ENCODE results near the gene MAPK1.

Gene MAPK1

DNA sequence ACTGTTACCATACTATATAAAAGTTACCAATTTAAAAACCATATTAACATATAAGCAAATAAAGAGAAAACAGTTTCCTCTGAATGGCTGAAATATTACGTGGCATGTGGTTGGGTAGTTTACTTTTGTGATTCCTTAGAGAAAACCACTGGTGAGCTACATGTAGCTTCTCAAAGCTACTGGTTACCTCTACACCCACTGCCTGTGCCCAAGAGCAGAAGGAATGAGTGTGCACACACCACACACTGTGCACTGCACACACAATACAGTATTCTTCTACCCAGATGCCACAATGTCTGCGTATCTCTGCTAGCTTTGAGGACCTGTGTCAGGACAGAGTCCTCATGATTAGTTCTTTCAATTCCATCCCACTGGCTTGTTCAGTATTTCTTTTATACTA is 106.4 kb downstream of the MAPK1 start:
- no peak overlapping the region for H3K4me3 ChIP-seq (ENCODE audit: extremely low read depth, insufficient read depth, low read length, poor library complexity, severe bottlenecking)
- H3K9me3 ChIP-seq (ENCODE audit: control insufficient read depth, low read length): no peaks in the 10 kb centered on the region
- 93 to 100% methylated on average over 1 to 2 of the region's 2 CpGs for WGBS, 2 experiments (ENCODE audit: insufficient coverage in 2 of 2)
- peaks cover 13% of the 10 kb centered on the region for H3K4me1 ChIP-seq (ENCODE audit: control insufficient read depth, insufficient read depth, low read length, poor library complexity, severe bottlenecking)
- no peak overlapping the region for H3K27ac ChIP-seq (ENCODE audit: low read depth, low read length, severe bottlenecking)
- peaks cover 82% of the 10 kb centered on the region for H3K36me3 ChIP-seq (ENCODE audit: control insufficient read depth, insufficient read depth, low read length)

DNA sequence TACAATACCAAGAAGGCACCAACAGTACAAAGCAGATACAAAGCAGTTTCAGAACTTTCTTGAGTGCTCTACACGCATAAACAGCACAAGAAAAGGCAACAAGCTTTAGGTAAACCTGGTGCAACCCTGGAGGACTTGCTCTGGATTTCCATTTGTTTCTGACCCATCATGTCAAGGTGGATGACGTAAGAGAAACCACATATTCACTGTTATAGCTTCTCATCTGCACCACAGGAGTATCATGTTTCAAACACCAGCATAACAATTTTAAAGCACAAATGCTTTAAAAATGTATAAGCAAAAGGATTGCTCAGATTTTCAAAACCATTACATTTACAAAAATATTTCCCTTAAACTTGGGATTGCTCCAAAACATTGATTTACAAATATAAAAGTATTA is 106.8 kb downstream of the MAPK1 start:
- Histone ChIP-seq H3K4me1 (ENCODE audit: control insufficient read depth, insufficient read depth, low read length, poor library complexity, severe bottlenecking) (peaks cover 14% of the 10 kb centered on the region), H3K36me3 (ENCODE audit: control insufficient read depth, insufficient read depth, low read length) (peaks cover 78% of the 10 kb centered on the region), H3K4me3 (ENCODE audit: extremely low read depth, insufficient read depth, low read length, poor library complexity, severe bottlenecking) (no peak overlapping the region), H3K27ac (ENCODE audit: low read depth, low read length, severe bottlenecking) (no peak overlapping the region), H3K9me3 (ENCODE audit: control insufficient read depth, low read length) (no peaks in the 10 kb centered on the region)
- 96 to 97% methylated on average over 2 of the region's 2 CpGs for WGBS, 2 experiments (ENCODE audit: insufficient coverage in 2 of 2)

- H3K9me3 ChIP-seq (ENCODE audit: control insufficient read depth, low read length): no peaks in the 10 kb centered on the region
- no peak overlapping the region for H3K27ac ChIP-seq (ENCODE audit: low read depth, low read length, severe bottlenecking)
- WGBS, 2 experiments (ENCODE audit: insufficient coverage in 2 of 2): 83 to 93% methylated on average over 2 to 3 of the region's 8 CpGs
- H3K4me1 ChIP-seq (ENCODE audit: control insufficient read depth, insufficient read depth, low read length, poor library complexity, severe bottlenecking): peaks cover 20% of the 10 kb centered on the region
- peaks cover 69% of the 10 kb centered on the region for H3K36me3 ChIP-seq (ENCODE audit: control insufficient read depth, insufficient read depth, low read length)
- H3K4me3 ChIP-seq (ENCODE audit: extremely low read depth, insufficient read depth, low read length, poor library complexity, severe bottlenecking): no peak overlapping the region
Measured at GRCh38 chr22:21759646-21760376, 107.6 kb downstream of the MAPK1 start.

- Histone ChIP-seq H3K36me3 (ENCODE audit: control insufficient read depth, insufficient read depth, low read length) (peaks cover 62% of the 10 kb centered on the region), H3K4me1 (ENCODE audit: control insufficient read depth, insufficient read depth, low read length, poor library complexity, severe bottlenecking) (peaks cover 23% of the 10 kb centered on the region), H3K4me3 (ENCODE audit: extremely low read depth, insufficient read depth, low read length, poor library complexity, severe bottlenecking) (no peak overlapping the region), H3K27ac (ENCODE audit: low read depth, low read length, severe bottlenecking) (no peak overlapping the region), H3K9me3 (ENCODE audit: control insufficient read depth, low read length) (no peaks in the 10 kb centered on the region)
- WGBS, 2 experiments (ENCODE audit: insufficient coverage in 2 of 2): 85 to 88% methylated on average over 4 of the region's 4 CpGs
Measured at GRCh38 chr22:21759093-21759492, 108.4 kb downstream of the MAPK1 start.

DNA sequence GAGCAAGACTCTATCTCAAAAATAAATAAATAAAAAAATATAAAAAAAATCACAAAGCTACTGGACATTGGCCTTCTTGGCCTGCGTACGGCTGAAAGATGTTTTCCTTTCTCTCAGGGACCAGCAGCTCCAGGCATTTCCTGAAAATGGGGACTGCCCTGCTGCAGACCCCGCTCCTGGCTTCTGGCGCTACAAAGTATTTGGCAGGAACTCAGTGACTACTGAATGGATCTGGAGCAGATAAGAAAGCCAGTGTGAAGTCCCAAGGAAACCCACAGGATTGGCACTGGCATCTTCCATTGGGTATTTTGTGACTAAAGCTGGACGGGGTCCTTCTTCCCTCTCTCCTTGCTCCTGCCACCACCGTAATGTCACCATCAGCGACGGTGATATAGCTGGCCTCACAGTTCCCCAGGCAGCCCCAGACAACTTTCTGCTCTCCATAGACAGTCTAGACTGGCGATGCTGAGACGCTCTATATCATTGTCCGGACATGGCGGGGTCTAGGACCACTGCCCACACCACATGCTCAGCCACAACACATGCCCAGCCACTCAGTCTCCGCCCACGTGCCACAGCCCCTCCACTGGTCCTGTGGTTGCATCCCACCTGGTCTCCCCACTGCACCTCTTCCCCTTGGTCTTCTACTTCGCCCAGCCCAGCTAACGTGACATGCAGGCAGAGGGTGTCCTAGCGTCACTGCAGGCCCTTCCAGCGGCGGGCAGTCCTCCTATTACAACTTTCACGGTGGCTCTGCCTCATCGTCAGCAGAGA is 109.2 kb downstream of the MAPK1 start:
- peaks cover 54% of the 10 kb centered on the region for H3K36me3 ChIP-seq (ENCODE audit: control insufficient read depth, insufficient read depth, low read length)
- H3K27ac ChIP-seq (ENCODE audit: low read depth, low read length, severe bottlenecking): no peak overlapping the region
- H3K4me3 ChIP-seq (ENCODE audit: extremely low read depth, insufficient read depth, low read length, poor library complexity, severe bottlenecking): no peak overlapping the region
- WGBS, 2 experiments (ENCODE audit: insufficient coverage in 2 of 2): 95 to 96% methylated on average over 19 to 21 of the region's 21 CpGs
- H3K4me1 ChIP-seq (ENCODE audit: control insufficient read depth, insufficient read depth, low read length, poor library complexity, severe bottlenecking): peaks cover 23% of the 10 kb centered on the region
- H3K9me3 ChIP-seq (ENCODE audit: control insufficient read depth, low read length): no peaks in the 10 kb centered on the region

DNA sequence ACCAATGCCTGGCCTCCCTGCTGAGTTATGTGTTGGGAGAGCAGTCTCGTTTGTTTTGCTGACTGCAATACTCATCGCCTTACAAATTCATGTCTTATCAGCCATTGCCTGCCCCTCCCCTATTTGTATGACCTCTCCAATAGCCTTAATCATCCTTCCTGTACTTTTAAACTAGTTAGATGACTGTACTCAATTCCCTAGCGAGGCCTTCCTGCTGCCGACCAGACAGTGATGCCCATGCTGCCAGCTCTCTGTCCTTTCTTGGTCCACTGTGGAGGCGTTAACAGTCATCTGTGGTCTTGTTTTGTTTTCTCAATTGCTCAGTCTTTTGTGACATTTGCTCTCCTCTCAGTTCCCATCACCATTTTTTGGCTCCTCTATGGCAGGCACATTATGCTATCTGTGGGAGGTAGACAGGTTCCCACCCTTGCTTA is 111.6 kb downstream of the MAPK1 start:
- no peak overlapping the region for H3K27ac ChIP-seq (ENCODE audit: low read depth, low read length, severe bottlenecking)
- peaks cover 23% of the 10 kb centered on the region for H3K4me1 ChIP-seq (ENCODE audit: control insufficient read depth, insufficient read depth, low read length, poor library complexity, severe bottlenecking)
- H3K4me3 ChIP-seq (ENCODE audit: extremely low read depth, insufficient read depth, low read length, poor library complexity, severe bottlenecking): no peak overlapping the region
- peaks cover 31% of the 10 kb centered on the region for H3K36me3 ChIP-seq (ENCODE audit: control insufficient read depth, insufficient read depth, low read length)
- H3K9me3 ChIP-seq (ENCODE audit: control insufficient read depth, low read length): no peaks in the 10 kb centered on the region
- 81 to 89% methylated on average over 4 to 5 of the region's 5 CpGs for WGBS, 2 experiments (ENCODE audit: insufficient coverage in 2 of 2)

GRCh38 chr22:21754523-21754922 is 112.9 kb downstream of the MAPK1 start:
- H3K27ac ChIP-seq (ENCODE audit: low read depth, low read length, severe bottlenecking): peak overlapping the region; percentile 24

DNA sequence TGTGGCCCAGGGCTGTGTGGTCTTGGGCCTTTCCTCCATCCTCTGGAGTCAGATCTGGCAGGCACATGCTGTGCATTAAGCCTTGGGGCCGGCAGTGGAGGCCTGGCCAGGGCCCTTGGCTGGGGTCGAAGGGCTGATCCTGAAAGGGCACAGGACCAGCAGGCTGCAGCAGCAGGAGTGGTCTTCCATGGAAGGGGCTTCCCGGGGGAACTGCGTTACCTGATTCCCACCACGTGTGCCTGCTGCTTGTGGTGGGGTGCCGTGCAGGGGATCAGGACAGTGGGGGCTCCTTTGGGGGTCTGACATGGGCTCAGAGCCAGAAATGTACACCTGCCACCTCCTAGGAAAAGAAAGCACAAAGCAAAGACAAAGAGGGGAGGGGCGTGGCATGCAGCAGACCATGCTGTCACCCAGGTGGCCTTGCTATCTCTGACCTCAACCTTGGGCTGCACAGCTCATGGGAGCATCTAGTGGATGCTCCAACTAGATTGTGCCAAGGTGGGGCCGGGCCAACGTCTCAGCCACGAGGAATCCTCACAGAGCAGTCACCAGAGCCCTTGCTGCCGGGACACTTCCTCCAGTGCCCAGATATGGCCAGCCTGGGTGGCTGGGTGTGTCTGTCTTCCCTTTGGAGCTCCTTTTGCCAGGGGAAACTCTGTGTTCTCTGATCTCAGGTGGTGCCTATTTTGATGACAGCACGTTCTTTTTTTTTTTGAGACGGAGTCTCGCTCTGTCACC is 113.9 kb downstream of the MAPK1 start:
- Histone ChIP-seq H3K9me3 (ENCODE audit: control insufficient read depth, low read length) (no peaks in the 10 kb centered on the region), H3K4me3 (ENCODE audit: extremely low read depth, insufficient read depth, low read length, poor library complexity, severe bottlenecking) (no peak overlapping the region)
- 83 to 91% methylated on average over 12 to 13 of the region's 14 CpGs for WGBS, 2 experiments (ENCODE audit: insufficient coverage in 2 of 2)

More at GRCh38 chr22:21754523-21754922, 112.9 kb downstream of the MAPK1 start:
- Histone ChIP-seq H3K36me3 (ENCODE audit: control insufficient read depth, insufficient read depth, low read length) (peaks cover 23% of the 10 kb centered on the region), H3K9me3 (ENCODE audit: control insufficient read depth, low read length) (no peaks in the 10 kb centered on the region), H3K4me1 (ENCODE audit: control insufficient read depth, insufficient read depth, low read length, poor library complexity, severe bottlenecking) (peaks cover 23% of the 10 kb centered on the region), H3K4me3 (ENCODE audit: extremely low read depth, insufficient read depth, low read length, poor library complexity, severe bottlenecking) (no peak overlapping the region)
- 84 to 93% methylated on average over 4 to 7 of the region's 7 CpGs for WGBS, 2 experiments (ENCODE audit: insufficient coverage in 2 of 2)

DNA sequence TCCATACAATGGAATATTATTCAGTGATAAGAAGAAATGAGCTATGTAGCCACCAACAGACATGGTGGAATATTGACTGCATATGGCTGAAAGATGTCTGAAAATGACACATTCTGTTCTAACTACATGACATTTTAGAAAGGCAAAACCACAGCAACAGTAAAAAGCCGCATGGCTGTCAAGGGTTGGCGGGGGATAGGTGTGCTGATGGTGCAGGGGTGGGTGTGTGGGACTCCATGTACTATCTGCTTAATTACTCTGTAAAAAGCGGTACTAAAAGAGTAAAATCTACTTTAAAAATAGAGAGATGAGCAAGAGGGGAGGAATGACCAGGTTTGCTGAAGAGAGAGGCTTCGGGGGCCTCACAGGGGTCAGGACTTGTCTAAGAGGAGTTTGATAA is 115.2 kb downstream of the MAPK1 start:
- Histone ChIP-seq H3K4me1 (ENCODE audit: control insufficient read depth, insufficient read depth, low read length, poor library complexity, severe bottlenecking) (peaks cover 17% of the 10 kb centered on the region), H3K4me3 (ENCODE audit: extremely low read depth, insufficient read depth, low read length, poor library complexity, severe bottlenecking) (no peak overlapping the region), H3K36me3 (ENCODE audit: control insufficient read depth, insufficient read depth, low read length) (peaks cover 6% of the 10 kb centered on the region), H3K9me3 (ENCODE audit: control insufficient read depth, low read length) (no peaks in the 10 kb centered on the region), H3K27ac (ENCODE audit: low read depth, low read length, severe bottlenecking) (no peak overlapping the region)
- 100% methylated on average over 1 of the region's 4 CpGs; no CpG with 5 or more reads in 1 of the 2 experiments for WGBS, 2 experiments (ENCODE audit: insufficient coverage in 2 of 2)

More for the DNA sequence above, 113.9 kb downstream of the MAPK1 start:
- Histone ChIP-seq H3K4me1 (ENCODE audit: control insufficient read depth, insufficient read depth, low read length, poor library complexity, severe bottlenecking) (peaks cover 20% of the 10 kb centered on the region), H3K27ac (ENCODE audit: low read depth, low read length, severe bottlenecking) (no peak overlapping the region), H3K36me3 (ENCODE audit: control insufficient read depth, insufficient read depth, low read length) (peaks cover 14% of the 10 kb centered on the region)

DNA sequence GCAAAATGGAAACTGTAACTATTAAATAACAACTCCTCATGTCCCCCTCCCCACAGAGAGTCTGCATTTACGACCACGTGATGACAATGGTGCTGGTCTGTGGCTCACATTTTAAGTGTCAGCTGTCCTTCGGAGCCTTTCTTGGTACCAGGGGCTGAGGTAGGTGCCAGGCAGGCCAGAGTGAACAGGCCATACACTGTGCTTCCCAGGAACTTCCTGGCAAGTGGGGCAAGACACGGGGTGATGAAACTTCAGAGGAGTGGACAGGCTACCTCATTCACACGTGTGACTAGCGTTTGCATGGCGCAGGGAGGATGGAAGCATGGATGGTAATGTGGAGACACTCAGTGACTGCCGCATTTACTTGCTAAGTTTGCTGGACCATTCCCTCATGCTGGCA is 121.5 kb downstream of the MAPK1 start:
- H3K9me3 ChIP-seq (ENCODE audit: control insufficient read depth, low read length): no peaks in the 10 kb centered on the region
- H3K27ac ChIP-seq (ENCODE audit: low read depth, low read length, severe bottlenecking): no peak overlapping the region
- H3K36me3 ChIP-seq (ENCODE audit: control insufficient read depth, insufficient read depth, low read length): no peaks in the 10 kb centered on the region
- WGBS, 2 experiments (ENCODE audit: insufficient coverage in 2 of 2): 89 to 100% methylated on average over 5 to 7 of the region's 8 CpGs
- H3K4me1 ChIP-seq (ENCODE audit: control insufficient read depth, insufficient read depth, low read length, poor library complexity, severe bottlenecking): no peaks in the 10 kb centered on the region
- no peak overlapping the region for H3K4me3 ChIP-seq (ENCODE audit: extremely low read depth, insufficient read depth, low read length, poor library complexity, severe bottlenecking)

Measured in mesodermal cell (in vitro differentiated cells).